Stimulated activated CD4-positive, alpha-beta T cell treated with anti-CD3 and anti-CD28 coated beads, Interleukin-2, amount 100 ng/mL, for 4 hours (primary cell): Measurements from ENCODE around the gene TSPAN1.
"Not testable (repeated sequence)": the region's sequence is repeated elsewhere in the genome, so short reads cannot be mapped to it uniquely, and the experiment has no call there.

Experiments used
- DNase-seq: peaks from one replicate; pipeline ENCODE4 v3.0.0-alpha.2; 2020; ENCODE audit warnings: low read depth

The TSPAN1 gene

DNA sequence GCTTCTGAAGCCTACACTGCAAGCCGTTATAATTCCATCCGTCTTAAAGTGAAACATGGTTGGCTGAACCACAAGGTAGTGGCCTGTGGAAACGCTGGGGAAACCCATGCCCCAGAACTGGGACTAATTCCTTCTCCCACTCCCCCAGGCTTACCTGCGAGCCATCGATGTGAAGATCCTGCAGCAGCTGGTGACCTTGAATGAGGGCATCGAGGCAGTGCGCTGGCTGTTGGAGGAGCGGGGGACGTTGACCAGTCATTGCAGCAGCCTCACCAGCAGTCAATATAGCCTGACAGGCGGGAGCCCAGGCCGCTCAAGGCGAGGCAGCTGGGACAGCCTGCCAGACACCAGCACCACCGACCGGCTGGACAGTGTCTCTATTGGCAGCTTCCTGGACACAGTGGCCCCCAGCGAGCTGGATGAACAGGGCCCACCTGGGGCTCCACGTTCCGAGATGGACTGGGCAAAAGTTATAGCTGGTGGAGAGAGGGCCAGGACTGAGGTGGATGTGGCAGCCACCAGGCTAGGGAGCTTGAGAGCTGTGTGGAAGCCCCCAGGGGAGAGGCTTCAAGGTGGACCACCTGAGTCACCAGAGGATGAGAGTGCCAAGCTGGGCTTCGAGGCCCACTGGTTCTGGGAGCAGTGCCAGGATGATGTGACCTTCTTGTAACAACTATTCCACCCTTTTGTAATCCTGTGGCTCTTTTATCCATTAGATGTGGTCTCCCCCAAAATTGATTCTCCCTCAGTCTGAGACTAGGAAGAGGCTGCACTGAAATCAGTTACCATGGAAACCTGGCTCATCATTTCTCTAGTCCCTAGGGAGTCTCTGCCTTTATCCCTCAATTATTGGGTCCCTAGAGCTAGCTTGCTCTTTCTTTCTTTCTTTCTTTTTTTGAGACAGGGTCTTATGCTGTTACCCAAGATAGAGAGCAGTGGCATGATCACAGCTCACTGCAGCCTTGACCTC lies 44.9 kb downstream of the TSPAN1 start:
- DNase-seq = no peak

- DNase-seq = no peak
These were observed 45.9 kb downstream of the TSPAN1 start for GRCh38 chr1:46220808-46221207.

- DNase-seq = no peak
These were observed 46.9 kb downstream of the TSPAN1 start for GRCh38 chr1:46221749-46222148.

DNA sequence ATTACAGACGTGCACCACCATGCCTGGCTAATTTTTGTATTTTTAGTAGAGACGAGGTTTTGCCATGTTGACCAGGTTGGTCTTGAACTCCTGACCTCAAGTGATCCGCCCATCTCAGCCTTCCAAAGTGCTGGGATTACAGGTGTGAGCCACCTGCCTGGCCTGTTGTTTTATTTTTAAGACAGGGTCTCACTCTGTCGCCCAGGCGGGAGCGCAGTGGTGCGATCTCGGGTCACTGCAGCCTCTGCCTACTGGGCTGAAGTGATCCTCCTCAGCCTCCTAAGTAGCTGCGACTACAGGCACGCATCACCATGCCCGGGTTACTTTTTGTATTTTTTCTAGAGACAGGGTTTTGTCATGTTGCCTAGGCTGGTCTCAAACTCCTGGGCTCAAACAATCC lies 48.2 kb downstream of the TSPAN1 start:
- DNase-seq = not testable (repeated sequence)

GRCh38 chr1:46223472-46223943 lies 48.6 kb downstream of the TSPAN1 start:
- peak; percentile 41 for DNase-seq

- DNase-seq = no peak
These were observed 50.1 kb downstream of the TSPAN1 start for GRCh38 chr1:46224966-46225365.

- DNase-seq = not testable (repeated sequence)
These were observed 56.3 kb downstream of the TSPAN1 start for GRCh38 chr1:46231231-46231630.
